ENCODE results near the gene NLRP3. TPM values are rescaled to one million over a fixed set of nuclear protein-coding genes. Genes with fewer than 3 reads are reported as not detected.

NLRP3 gene
- total and polyA plus RNA-seq, 8 donors: 0.09 to 3.8 (median 0.52) TPM

DNA sequence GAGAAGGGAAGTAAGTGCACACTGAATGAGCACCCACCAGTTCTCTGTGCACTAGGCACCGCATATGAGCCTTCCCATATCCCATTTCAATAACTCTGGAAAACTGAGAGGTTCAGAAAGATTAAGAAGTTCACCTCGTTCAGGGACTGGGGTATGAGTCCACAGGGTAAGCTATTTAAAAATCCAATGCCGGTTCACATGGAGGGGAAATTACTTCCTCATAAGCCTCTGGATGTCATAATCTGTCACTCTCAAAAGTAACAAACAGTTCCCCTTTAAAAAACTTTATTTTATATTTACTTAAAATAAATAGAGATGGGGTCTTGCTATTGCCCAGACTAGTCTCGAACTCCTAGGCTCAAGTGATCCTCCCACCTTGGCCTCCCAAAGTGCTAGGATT, 40.0 kb downstream of the NLRP3 start:
- Histone ChIP-seq H3K4me3 (no peak overlapping the region), H3K27ac (no peak overlapping the region), H3K4me1 (no peaks in the 10 kb centered on the region), H3K9me3 (no peaks in the 10 kb centered on the region), H3K36me3 (no peaks in the 10 kb centered on the region), H3K27me3 (no peaks in the 10 kb centered on the region)
- peak in 2 of 4 donors; percentile 27 to 37 for ATAC-seq
- intact Hi-C loops (cut with DNase I): no loop called here
- DNase-seq: no peak
- WGBS, 2 donors: 35 to 43% methylated on average over 4 of the region's 4 CpGs
- FAIRE-seq: no peak
- TF ChIP-seq, protein P1, sequence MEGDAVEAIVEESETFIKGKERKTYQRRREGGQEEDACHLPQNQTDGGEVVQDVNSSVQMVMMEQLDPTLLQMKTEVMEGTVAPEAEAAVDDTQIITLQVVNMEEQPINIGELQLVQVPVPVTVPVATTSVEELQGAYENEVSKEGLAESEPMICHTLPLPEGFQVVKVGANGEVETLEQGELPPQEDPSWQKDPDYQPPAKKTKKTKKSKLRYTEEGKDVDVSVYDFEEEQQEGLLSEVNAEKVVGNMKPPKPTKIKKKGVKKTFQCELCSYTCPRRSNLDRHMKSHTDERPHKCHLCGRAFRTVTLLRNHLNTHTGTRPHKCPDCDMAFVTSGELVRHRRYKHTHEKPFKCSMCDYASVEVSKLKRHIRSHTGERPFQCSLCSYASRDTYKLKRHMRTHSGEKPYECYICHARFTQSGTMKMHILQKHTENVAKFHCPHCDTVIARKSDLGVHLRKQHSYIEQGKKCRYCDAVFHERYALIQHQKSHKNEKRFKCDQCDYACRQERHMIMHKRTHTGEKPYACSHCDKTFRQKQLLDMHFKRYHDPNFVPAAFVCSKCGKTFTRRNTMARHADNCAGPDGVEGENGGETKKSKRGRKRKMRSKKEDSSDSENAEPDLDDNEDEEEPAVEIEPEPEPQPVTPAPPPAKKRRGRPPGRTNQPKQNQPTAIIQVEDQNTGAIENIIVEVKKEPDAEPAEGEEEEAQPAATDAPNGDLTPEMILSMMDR (IDR thresholded peaks at IDR 0.05): no peak

GRCh38 chr1:247456914-247457639, 41.1 kb downstream of the NLRP3 start:
- Histone ChIP-seq H3K9me3 (no peaks in the 10 kb centered on the region), H3K36me3 (no peaks in the 10 kb centered on the region), H3K27me3 (no peaks in the 10 kb centered on the region), H3K4me1 (no peaks in the 10 kb centered on the region), H3K4me3 (no peak overlapping the region), H3K27ac (no peak overlapping the region)
- no peak for DNase-seq
- TF ChIP-seq, protein P1 (IDR thresholded peaks at IDR 0.05): no peak
- 52 to 64% methylated on average over 16 of the region's 16 CpGs for WGBS, 2 donors
- FAIRE-seq: no peak
- intact Hi-C loops (cut with DNase I): no loop called here
- peak in 2 of 4 donors; percentile 51 to 74 for ATAC-seq

DNA sequence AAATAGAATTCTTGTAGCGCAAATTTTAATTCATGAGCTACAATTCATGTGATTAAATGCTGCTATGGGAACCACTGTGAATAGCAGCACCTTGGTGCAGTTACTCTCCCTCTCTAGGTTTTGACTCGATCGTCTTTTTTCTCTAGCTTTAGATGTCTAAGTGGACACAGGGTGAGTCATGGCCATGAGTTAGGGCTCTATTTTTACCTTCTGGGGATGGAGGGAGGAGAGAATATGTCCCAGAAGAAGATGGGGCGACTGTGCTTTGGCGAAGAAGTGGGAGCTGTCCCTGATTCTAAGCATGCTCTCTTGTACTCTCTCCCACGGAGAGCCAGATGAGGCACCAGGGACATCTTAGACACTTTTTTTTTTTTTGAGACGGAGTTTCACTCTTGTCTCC, 43.5 kb downstream of the NLRP3 start:
- H3K4me1 ChIP-seq: no peaks in the 10 kb centered on the region
- no peaks in the 10 kb centered on the region for H3K36me3 ChIP-seq
- no peak for FAIRE-seq
- TF ChIP-seq, protein P1 (IDR thresholded peaks at IDR 0.05): no peak
- no peak for ATAC-seq
- no peak for DNase-seq
- no peaks in the 10 kb centered on the region for H3K9me3 ChIP-seq
- no peaks in the 10 kb centered on the region for H3K27me3 ChIP-seq
- H3K4me3 ChIP-seq: no peak overlapping the region
- WGBS, 2 donors: 58 to 66% methylated on average over 7 of the region's 7 CpGs
- H3K27ac ChIP-seq: no peak overlapping the region
- intact Hi-C loops (cut with DNase I): no loop called here

DNA sequence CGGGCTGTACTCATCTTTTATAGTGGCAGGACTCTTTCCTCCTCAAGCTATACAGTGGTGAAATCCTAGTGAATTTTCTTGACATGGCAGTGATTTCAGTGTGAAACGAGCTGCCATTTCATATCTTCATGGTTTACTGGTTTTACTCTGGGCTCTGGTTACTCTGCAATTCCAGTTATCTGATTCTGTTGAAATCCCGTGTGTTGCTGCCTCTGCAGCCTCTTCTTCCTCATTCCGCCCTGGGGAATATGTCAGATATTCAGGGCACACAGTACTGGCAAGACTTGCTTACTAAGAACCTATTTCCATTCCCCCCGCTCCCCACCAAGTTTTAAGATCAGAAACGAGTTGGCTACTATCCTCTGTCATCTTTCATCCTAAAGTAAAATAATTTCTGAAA, 49.8 kb downstream of the NLRP3 start:
- Histone ChIP-seq H3K4me1 (no peaks in the 10 kb centered on the region), H3K27ac (no peak overlapping the region), H3K4me3 (no peak overlapping the region), H3K9me3 (no peaks in the 10 kb centered on the region), H3K36me3 (no peaks in the 10 kb centered on the region), H3K27me3 (no peaks in the 10 kb centered on the region)
- TF ChIP-seq, protein P1 (IDR thresholded peaks at IDR 0.05): no peak
- intact Hi-C loops (cut with DNase I): no loop called here
- FAIRE-seq (no peak), ATAC-seq (no peak), DNase-seq (no peak)
- WGBS, 2 donors: 50 to 54% methylated on average over 6 of the region's 6 CpGs

- TF ChIP-seq, protein P1 (IDR thresholded peaks at IDR 0.05): no peak
- 30 to 37% methylated on average over 2 of the region's 2 CpGs for WGBS, 2 donors
- no peak for FAIRE-seq
Measured at GRCh38 chr1:247467129-247467528, 51.2 kb downstream of the NLRP3 start.

More at GRCh38 chr1:247467129-247467528, 51.2 kb downstream of the NLRP3 start:
- Histone ChIP-seq H3K36me3 (no peaks in the 10 kb centered on the region), H3K27ac (no peak overlapping the region), H3K27me3 (no peaks in the 10 kb centered on the region), H3K4me1 (no peaks in the 10 kb centered on the region), H3K4me3 (no peak overlapping the region), H3K9me3 (no peaks in the 10 kb centered on the region)
- ATAC-seq: no peak
- intact Hi-C loops (cut with DNase I): no loop called here
- DNase-seq: no peak

Data from pancreas (tissue), 10 donors.